Spinal cord (tissue), 10 donors: ENCODE data around the gene TRIM61. TPM values are rescaled to one million over a fixed set of nuclear protein-coding genes. Genes with fewer than 3 reads are reported as not detected.
"Not testable (repeated sequence)": the region's sequence is repeated elsewhere in the genome, so short reads cannot be mapped to it uniquely, and the experiment has no call there.

Experiments used
- DNase-seq, 6 donors: peaks; one replicate each; pipeline versions ENCODE4 v3.0.0 to v3.0.0-alpha.2; 2013 to 2015; ENCODE audit warnings: low spot score in 6 of 6, low read depth in 4 of 6
- H3K27ac ChIP-seq: one replicate; pipeline ENCODE4 v1.5.1; 2013; ENCODE audit warnings: low read depth, low read length, control low read depth
- H3K27me3 ChIP-seq: one replicate; pipeline ENCODE4 v1.6.1; 2013; ENCODE audit warnings: low read length; ENCODE audit not compliant: control insufficient read depth, insufficient read depth
- H3K36me3 ChIP-seq: one replicate; pipeline ENCODE4 v1.6.1; 2013; ENCODE audit warnings: low read length; ENCODE audit not compliant: control insufficient read depth, insufficient read depth
- H3K4me1 ChIP-seq: one replicate; pipeline ENCODE4 v1.6.1; 2013; ENCODE audit warnings: low read length; ENCODE audit not compliant: control insufficient read depth, insufficient read depth
- H3K4me3 ChIP-seq: one replicate; pipeline ENCODE4 v1.5.1; 2013; ENCODE audit warnings: low read depth, low read length, control low read depth
- H3K9me3 ChIP-seq: one replicate; pipeline ENCODE4 v1.6.1; 2013; ENCODE audit warnings: low read length; ENCODE audit not compliant: control insufficient read depth, insufficient read depth
- WGBS: methylation state at CpG from one replicate; pipeline ENCODE4 v1.1.5; 2013; ENCODE audit warnings: missing lambda C conversion rate; ENCODE audit not compliant: insufficient coverage; 5-methylcytosine and 5-hydroxymethylcytosine counted together
- long read RNA-seq, 4 donors: transcript quantifications; one replicate each; lab custom pipeline, GENCODE V29; 2026
- polyA plus RNA-seq, 2 donors: library from polyadenylated mRNA; unstranded; fragments of 120-200 nt; gene quantifications; one replicate each; pipeline ENCODE4 v1.2.1, GENCODE V29; 2013; ENCODE audit not compliant: insufficient read length in 2 of 2
- total RNA-seq, 2 donors: library from RNA; depleted of rRNA in 1 of 2; stranded (reverse); fragments of 120-200 nt in 1 of 2; fragments of >200 nt in 1 of 2; gene quantifications; one replicate each; pipeline versions ENCODE4 v1.2.3 to v1.2.4, GENCODE V29; 2013 to 2014
- donor health status: healthy.

TRIM61 gene
- total RNA-seq: 1 to 10 TPM; 3.0 to 3.6 TPM
- polyA plus RNA-seq: 1 to 10 TPM; 3.1 to 3.9 TPM
- long read RNA-seq, donor 1: 0 reads
- long read RNA-seq, donor 2: 0 reads
- long read RNA-seq, donor 3: 0 reads
- long read RNA-seq, donor 4: 0 reads

DNA sequence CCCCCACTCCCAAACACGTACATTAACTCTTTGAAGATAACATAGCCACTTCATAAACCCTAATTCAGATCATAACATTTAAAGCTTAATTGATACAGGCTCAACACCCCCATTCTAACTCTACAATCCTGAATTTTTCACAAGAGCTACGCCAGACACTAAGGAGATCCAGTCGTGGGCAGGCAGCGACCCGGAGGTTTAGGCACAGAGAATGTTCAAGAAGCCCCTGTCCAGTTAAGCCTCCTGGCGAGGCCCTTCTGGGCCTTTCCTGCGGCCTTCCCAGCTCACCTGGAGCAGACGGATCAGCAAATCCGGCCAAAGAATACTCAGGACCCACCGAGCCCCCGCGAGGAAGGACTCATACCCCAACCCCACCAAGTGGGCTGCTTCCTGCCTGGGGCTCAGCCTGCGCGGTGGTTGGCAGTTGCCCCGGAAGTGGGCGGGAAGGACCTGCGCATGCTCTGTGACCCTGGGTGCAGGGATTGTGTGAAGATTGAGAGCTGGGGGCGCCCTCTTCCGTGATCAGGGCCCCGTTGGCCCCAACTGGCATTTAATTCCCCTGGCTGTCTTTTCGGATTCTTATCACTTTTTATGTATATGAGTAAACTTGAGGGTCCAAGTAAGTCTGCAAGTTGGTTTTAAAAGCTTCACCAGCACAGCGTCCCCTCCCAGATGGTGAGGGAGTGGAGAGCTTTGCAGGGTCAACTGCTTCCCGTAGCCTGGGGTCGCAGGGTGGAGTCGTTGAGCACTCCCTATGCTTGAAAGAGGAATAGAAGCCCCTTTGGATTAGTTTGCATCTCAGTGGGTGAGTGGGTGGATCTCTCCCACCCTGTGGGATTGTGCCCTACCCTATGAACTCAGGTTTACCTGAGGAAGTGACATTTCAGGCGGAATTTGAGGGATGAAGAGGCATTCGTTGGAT, at the start of gene TRIM61:
TSS of gene TRIM61 (minus strand) at position 415 of the 922 bp plus-strand sequence. CDS start 7,655 bp downstream, outside the sequence.
- H3K4me1 ChIP-seq: peaks cover 10% of the 10 kb centered on the region
- no peaks in the 10 kb centered on the region for H3K27me3 ChIP-seq
- peak within 1 kb of the TSS; percentile 85 for H3K4me3 ChIP-seq
- H3K36me3 ChIP-seq: peaks cover 3% of the 10 kb centered on the region
- WGBS: 20% methylated on average over 22 of the region's 27 CpGs
- no peaks in the 10 kb centered on the region for H3K9me3 ChIP-seq
- H3K27ac ChIP-seq: no peak within 1 kb of the TSS
- peak; percentile 46 to 96 (median 62) for DNase-seq

DNA sequence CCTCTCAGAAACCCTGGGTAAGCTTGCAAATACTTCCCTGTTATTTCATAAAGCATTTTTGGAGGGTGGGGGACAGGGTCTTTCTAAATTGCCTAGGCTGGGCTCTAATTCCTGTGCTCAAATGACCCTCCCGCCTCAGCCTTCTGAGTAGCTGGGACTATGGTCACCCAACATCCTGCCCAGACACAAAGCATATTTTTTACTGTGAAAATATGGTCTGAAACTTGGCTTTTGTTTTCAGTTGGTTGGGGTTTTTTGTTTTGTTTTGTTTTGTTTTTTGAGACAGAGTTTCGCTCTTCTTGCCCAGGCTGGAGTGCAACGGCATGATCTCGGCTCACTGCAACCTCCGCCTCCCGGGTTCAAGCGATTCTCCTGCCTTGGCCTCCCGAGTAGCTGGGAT, 48.3 kb upstream of the TRIM61 start:
- H3K27me3 ChIP-seq, H3K36me3 ChIP-seq, H3K4me1 ChIP-seq, H3K9me3 ChIP-seq, H3K27ac ChIP-seq, DNase-seq, H3K4me3 ChIP-seq: not testable (repeated sequence)
- WGBS: 100% methylated on average over 2 of the region's 8 CpGs

DNA sequence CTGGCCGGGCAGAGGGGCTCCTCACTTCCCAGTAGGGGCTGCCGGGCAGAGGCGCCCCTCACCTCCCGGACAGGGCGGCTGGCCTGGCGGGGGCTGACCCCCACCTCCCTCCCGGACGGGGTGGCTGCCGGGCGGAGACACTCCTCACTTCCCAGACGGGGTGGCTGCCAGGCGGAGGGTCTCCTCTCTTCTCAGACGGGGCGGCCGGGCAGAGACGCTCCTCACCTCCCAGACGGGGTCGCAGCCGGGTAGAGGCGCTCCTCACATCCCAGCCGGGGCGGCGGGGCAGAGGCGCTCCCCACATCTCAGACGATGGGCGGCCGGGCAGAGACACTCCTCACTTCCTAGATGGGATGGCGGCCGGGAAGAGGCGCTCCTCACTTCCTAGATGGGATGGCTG, 42.5 kb upstream of the TRIM61 start:
- no CpG with 5 or more reads among the region's 30 CpGs for WGBS
- H3K9me3 ChIP-seq, DNase-seq, H3K36me3 ChIP-seq, H3K4me3 ChIP-seq, H3K4me1 ChIP-seq, H3K27ac ChIP-seq, H3K27me3 ChIP-seq: not testable (repeated sequence)

DNA sequence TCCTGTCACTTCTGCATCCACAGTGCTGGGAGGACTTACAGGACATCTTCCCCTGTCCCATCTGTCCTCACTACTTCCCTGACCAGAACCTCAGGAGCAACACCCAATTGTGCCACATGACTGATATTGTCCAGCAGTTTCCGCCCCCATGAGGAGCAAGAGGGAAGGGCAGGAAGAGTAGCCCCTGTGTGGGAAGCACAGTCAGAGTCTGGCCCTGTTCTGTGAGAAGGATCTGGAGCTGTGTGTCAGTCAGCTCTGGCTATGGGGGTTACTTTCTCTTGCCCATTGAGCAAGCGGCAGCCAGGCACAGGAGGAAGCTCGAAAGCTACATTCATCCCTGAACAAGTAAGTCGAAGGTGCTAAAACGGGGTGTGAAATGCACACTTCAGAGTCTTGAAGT, 39.5 kb upstream of the TRIM61 start:
- 72% methylated on average over 5 of the region's 5 CpGs for WGBS
- Histone ChIP-seq H3K4me1 (no peaks in the 10 kb centered on the region), H3K27me3 (no peaks in the 10 kb centered on the region), H3K9me3 (no peaks in the 10 kb centered on the region), H3K4me3 (no peak overlapping the region), H3K27ac (no peak overlapping the region), H3K36me3 (no peaks in the 10 kb centered on the region)
- DNase-seq: no peak

DNA sequence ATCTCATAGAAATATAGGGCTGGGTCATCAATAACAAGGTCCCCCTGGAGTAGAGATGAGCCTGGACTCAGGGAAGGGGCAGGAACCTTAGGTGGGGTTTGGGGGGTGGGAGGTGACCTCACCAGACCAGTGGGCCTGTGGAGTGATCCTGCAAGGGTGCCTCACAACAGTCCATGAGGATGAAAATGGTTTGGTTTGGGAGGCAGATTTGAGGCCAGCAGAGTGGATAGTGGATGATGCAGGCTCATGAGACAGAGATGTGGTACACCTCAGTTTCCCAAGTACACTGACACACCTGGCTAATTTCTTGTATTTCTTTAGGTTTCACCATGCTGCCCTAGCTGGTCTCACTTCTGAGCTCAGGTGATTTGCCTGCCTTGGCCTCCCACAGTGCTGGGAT, 36.2 kb upstream of the TRIM61 start:
- no peaks in the 10 kb centered on the region for H3K27me3 ChIP-seq
- no peak overlapping the region for H3K27ac ChIP-seq
- H3K36me3 ChIP-seq: no peaks in the 10 kb centered on the region
- H3K4me3 ChIP-seq: no peak overlapping the region
- no peaks in the 10 kb centered on the region for H3K4me1 ChIP-seq
- no peak for DNase-seq
- H3K9me3 ChIP-seq: no peaks in the 10 kb centered on the region

DNA sequence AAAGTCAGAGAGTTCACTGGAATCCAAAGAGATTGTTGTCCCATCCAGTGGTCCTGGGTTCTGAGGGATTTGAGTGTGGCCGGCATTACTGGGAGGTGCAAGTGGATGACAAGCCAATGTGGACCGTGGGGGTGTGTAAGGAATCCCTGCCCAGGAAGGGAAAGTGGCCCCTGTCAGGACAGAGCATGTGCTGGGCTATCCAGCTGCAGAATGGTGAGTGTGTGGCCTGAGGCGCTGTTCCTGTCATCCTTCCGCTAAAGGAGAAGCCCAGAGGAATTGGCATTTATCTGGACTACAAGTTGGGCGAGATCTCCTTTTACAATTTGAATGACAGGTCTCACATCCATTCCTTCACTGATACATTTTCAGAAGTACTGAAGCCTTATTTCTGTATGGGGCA, 33.9 kb upstream of the TRIM61 start:
- Histone ChIP-seq H3K4me1 (no peaks in the 10 kb centered on the region), H3K36me3 (no peaks in the 10 kb centered on the region), H3K27me3 (no peaks in the 10 kb centered on the region), H3K4me3 (no peak overlapping the region), H3K27ac (no peak overlapping the region), H3K9me3 (no peaks in the 10 kb centered on the region)
- WGBS: 92% methylated on average over 3 of the region's 5 CpGs
- DNase-seq: no peak

DNA sequence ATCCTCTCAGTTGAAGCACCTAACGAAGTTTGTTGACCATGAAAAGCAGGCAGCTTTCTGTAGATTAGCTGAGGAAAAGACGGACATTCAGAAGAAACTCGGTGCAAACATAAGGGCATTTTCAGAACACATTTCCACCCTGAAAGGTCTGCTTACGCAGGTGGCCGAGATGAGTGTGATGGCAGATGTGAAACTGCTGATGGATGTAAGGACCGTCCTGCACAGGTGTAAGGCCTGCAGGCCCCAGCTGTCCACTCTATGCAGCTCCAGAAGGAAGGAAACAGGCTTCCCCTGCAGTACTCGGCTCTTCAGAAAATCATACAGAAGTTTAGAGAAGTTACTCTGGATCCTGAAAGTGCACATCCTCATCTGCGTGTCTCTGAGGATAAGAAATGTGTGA, 33.5 kb upstream of the TRIM61 start:
- H3K4me1 ChIP-seq: no peaks in the 10 kb centered on the region
- no peaks in the 10 kb centered on the region for H3K9me3 ChIP-seq
- no peaks in the 10 kb centered on the region for H3K27me3 ChIP-seq
- H3K4me3 ChIP-seq: no peak overlapping the region
- H3K36me3 ChIP-seq: no peaks in the 10 kb centered on the region
- no peak overlapping the region for H3K27ac ChIP-seq
- no peak for DNase-seq
- 83% methylated on average over 8 of the region's 8 CpGs for WGBS

DNA sequence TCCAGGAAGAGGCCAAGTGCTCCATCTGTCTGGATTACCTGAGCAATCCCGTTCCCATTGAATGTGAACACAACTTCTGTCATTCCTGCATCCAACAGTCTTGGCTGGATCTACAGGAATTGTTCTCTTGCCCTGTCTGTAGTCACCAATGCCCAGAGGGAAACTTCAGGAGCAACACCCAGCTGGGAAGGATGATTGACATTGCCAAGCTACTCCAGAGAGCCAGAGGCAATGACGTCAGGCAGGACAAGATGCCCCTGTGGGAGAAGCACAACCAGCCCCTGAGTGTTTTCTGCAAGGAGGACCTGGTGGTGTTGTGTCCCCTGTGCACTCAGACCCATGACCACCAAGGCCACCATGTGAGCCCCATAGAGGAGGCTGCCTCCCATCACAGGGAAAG, 33.0 kb upstream of the TRIM61 start:
- H3K27me3 ChIP-seq: no peaks in the 10 kb centered on the region
- no peak overlapping the region for H3K27ac ChIP-seq
- H3K9me3 ChIP-seq: no peaks in the 10 kb centered on the region
- 87% methylated on average over 2 of the region's 2 CpGs for WGBS
- no peaks in the 10 kb centered on the region for H3K4me1 ChIP-seq
- no peaks in the 10 kb centered on the region for H3K36me3 ChIP-seq
- no peak for DNase-seq
- H3K4me3 ChIP-seq: no peak overlapping the region

DNA sequence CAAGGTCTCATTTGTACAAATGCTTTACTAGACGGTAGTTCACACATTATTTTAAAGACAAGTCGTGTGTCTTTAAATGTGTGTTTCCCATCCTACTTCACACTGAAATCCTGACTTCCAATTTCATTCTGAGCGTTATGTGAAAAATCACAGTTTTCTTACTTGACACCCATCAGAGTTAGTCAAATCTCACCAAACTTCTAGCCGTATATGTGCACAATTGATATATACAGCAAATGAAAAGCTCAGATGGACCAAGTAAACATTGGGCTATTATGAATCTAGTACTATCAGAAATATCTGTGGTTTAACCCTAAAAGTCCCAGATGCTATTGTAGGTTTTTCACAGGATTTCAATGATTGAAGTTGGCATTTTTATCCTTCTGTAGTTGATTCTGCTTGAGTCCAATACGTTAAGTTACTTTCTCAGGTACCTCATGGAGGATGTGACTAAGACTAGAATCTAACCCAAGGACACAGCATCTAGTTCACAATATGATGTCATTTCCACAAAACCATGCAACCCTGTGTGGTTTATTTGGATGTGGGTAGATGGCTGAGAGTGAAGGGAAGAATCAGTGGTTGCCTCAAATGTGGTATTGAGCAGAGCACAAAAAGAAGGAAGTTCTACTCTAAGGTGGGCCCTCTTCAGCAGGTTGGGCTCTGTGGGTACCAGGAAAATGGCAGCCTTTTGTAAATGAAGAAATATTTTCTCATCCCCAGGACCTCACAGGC, 32.2 kb upstream of the TRIM61 start:
- Histone ChIP-seq H3K36me3 (no peaks in the 10 kb centered on the region), H3K27me3 (no peaks in the 10 kb centered on the region), H3K27ac (no peak overlapping the region), H3K4me1 (no peaks in the 10 kb centered on the region), H3K9me3 (no peaks in the 10 kb centered on the region), H3K4me3 (no peak overlapping the region)
- peak in 1 of 6 donors; percentile 4 for DNase-seq
- 100% methylated on average over 2 of the region's 5 CpGs for WGBS
